Glomerular endothelial cell (primary cell): ENCODE data around the gene MPZ. TPM values are rescaled to one million over a fixed set of nuclear protein-coding genes. Genes with fewer than 3 reads are reported as not detected.
"Not testable (repeated sequence)": the region's sequence is repeated elsewhere in the genome, so short reads cannot be mapped to it uniquely, and the experiment has no call there.

Source experiments
- DNase-seq: peaks from one replicate; pipeline ENCODE4 v3.0.0-alpha.2; 2011; ENCODE audit warnings: low read depth, low spot score; ENCODE audit errors: extremely low read depth
- total RNA-seq: library from RNA; depleted of rRNA; stranded (reverse); fragments of >200 nt; gene quantifications from 2 replicates; pipeline ENCODE4 v1.2.3, GENCODE V29; 2015

Gene MPZ
- total RNA-seq, 1 donor from 2014 or later, result 3.4 TPM

DNA sequence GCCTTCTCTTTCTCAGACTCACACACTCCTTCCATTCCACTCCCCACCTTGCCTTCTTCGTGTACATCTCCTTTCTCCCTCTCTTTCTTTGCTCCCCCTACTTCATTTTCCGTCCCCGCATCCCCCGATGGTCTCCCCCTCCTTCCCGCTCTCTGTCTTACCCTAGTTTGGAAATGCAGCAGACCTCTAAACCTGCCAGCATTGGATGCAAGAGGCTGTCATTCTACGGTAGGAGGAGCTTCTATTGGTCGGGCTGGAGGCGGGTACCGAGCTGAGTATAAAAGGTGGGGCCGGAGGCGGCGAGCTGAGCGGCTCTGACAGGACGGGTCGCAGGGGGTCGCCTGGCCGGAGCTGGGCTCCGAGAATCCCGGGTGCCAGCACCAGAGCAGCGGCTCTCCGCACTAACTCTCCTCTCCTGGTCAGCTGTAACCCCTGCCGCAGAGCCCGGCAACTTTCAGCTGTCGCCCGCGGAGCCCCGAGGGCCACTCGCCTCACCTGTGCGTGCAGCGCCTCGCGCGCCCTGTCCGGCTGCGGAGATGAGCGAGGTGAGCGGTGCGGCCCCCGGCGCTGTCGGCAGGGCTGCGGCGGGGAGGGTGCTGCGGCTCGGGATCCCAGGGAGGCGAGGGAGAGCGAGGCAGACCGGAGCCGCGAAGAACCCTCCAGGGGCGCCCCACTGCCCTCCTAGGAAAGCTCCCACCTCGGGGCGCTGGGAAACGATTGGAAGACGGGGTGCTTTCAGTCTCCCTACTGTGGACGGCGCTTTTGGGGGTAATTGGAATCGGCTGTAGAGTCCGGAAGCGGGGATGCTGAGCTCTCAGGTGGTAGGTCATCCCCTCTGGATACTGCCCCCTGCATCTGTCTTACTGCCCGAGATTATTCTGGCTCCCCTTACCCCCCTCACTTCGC lies 51.1 kb downstream of the MPZ start, which contains the start of gene PCP4L1:
Gene PCP4L1, plus strand, starts transcription at position 307 of the 906 bp plus-strand sequence. Its CDS starts 230 bp downstream, at position 537.
- DNase-seq, result peak; percentile 5

DNA sequence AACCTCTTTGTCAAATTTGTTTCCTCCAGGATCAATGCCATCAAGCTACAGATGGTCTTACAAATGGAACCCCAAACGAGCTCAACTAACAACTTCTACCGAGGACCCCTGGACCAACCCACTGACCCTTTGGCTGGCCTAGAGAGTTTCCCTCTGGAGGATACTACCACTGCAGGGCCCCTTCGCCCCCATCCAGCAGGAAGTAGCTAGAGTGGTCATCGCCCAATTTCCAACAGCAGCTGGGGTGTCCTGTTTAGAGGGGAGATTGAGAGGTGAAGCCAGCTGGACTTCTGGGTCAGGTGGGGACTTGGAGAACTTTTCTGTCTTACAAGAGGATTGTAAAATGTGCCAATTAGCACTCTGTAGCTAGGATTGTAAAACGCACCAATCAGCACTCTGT lies 52.7 kb downstream of the MPZ start:
- not testable (repeated sequence) for DNase-seq

DNA sequence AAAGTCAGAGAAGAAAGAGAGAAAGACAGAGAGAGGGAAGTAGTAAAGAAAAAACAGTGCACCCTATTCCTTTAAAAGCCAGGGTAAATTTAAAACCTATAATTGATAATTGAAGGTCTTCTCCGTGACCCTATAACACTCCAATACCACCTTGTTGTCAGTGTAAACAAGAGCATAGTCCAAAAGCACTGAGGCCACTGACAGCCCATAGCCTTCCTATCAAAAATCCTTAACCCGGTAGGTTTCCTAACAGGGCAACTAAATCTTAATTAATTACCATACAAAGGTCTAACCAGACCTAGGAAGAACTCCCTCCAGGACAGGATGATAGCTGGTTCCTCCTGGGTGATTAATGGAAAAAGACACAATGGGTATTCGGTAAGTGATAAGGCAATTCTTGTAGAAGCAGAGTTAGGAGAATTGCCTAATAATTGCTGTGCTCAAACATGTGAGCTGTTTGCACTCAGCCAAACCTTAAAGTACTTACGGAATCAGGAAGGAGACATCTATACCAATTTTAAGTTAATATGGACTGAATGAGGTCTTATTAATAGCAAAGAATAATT lies 53.7 kb downstream of the MPZ start:
- not testable (repeated sequence) for DNase-seq

DNA sequence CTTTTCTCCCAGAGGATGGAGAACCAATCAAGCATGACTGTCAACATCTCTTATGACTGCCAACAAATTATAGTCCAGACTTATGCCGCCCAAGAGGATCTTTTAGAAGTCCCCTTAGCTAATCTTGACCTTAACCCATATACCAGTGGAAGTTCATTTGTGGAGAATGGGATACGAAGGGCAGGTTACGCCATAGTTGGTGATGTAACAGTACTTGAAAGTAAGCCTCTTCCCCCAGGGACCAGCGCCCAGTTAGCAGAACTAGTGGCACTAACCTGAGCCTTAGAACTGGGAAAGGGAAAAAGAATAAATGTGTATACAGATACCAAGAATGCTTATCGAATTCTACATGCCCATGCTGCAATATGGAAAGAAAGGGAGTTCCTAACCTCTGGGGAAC lies 54.5 kb downstream of the MPZ start:
- not testable (repeated sequence) for DNase-seq

Other genes with a start within 250 kb of the MPZ start
- gene ARHGAP30, start 240.1 kb downstream of the MPZ start, total RNA-seq, result not detected in 2 replicates
- gene NECTIN4, start 220.4 kb downstream of the MPZ start, total RNA-seq, result 0.76 TPM in 1 of 2 replicates, not detected in the other
- gene KLHDC9, start 211.6 kb downstream of the MPZ start, total RNA-seq, result 5.3 and 7.2 TPM in 2 replicates
- gene PFDN2, start 191.9 kb downstream of the MPZ start, total RNA-seq, result 63.0 and 78.2 TPM in 2 replicates
- 16.4 and 22.6 TPM in 2 replicates for gene NIT1, start 191.9 kb downstream of the MPZ start, total RNA-seq
- 35.5 and 43.8 TPM in 2 replicates for gene DEDD, start 177.3 kb downstream of the MPZ start, total RNA-seq
- gene UFC1, start 156.0 kb downstream of the MPZ start, total RNA-seq, result 58.5 and 107 TPM in 2 replicates
- 9.8 and 13.1 TPM in 2 replicates for gene USP21, start 150.5 kb downstream of the MPZ start, total RNA-seq
- gene PPOX, start 143.5 kb downstream of the MPZ start, total RNA-seq, result 17.2 and 23.5 TPM in 2 replicates
- 38.4 and 43.5 TPM in 2 replicates for gene B4GALT3, start 132.5 kb downstream of the MPZ start, total RNA-seq
- 16.6 and 23.8 TPM in 2 replicates for gene ADAMTS4, start 110.9 kb downstream of the MPZ start, total RNA-seq
- 113 and 141 TPM in 2 replicates for gene NDUFS2, start 107.6 kb downstream of the MPZ start, total RNA-seq
- 1.7 TPM in 1 of 2 replicates, not detected in the other for gene FCER1G, start 94.7 kb downstream of the MPZ start, total RNA-seq
- not detected in 2 replicates for gene APOA2, start 86.3 kb downstream of the MPZ start, total RNA-seq
- 9.7 and 15.0 TPM in 2 replicates for gene TOMM40L, start 83.9 kb downstream of the MPZ start, total RNA-seq
- gene NR1I3, start 71.8 kb downstream of the MPZ start, total RNA-seq, result not detected in 2 replicates
- gene PCP4L1, start 51.2 kb downstream of the MPZ start, total RNA-seq, result not detected in 2 replicates
- gene SDHC, start 4.4 kb upstream of the MPZ start, total RNA-seq, result 69.4 and 92.9 TPM in 2 replicates
- not detected in 2 replicates for gene CFAP126, start 57.9 kb upstream of the MPZ start, total RNA-seq
- 1.1 TPM in 1 of 2 replicates, not detected in the other for gene FCGR2A, start 195.5 kb upstream of the MPZ start, total RNA-seq
- 0.06 TPM in 1 of 2 replicates, not detected in the other for gene HSPA6, start 214.6 kb upstream of the MPZ start, total RNA-seq
- not detected in 2 replicates for gene FCGR3A, start 239.8 kb upstream of the MPZ start, total RNA-seq